ENCODE data around the gene ZMIZ2.

- TF ChIP-seq TCF12 (IDR thresholded peaks at IDR 0.05; ENCODE audit: low read depth), result no peak
- no peak for TF ChIP-seq CREB1 (IDR thresholded peaks at IDR 0.05; ENCODE audit: low read depth)
- no peak for TF ChIP-seq USF1 (IDR thresholded peaks at IDR 0.05)
- no peak for TF ChIP-seq MAX (IDR thresholded peaks at IDR 0.05)
- TF ChIP-seq EGR1 (IDR thresholded peaks at IDR 0.05), result no peak
- TF ChIP-seq FOXM1 (IDR thresholded peaks at IDR 0.05; ENCODE audit: borderline replicate concordance, low read depth), result no peak
- TF ChIP-seq CEBPB (IDR thresholded peaks at IDR 0.05), result no peak
- no peak for TF ChIP-seq TEAD4 (IDR thresholded peaks at IDR 0.05)
- no peak for TF ChIP-seq TAF1 (IDR thresholded peaks at IDR 0.05; ENCODE audit: low read depth)
These were observed 23.8 kb downstream of the ZMIZ2 start for GRCh38 chr7:44772440-44772839.
